Measurements from ENCODE around the gene LRRIQ4. TPM values are rescaled to one million over a fixed set of nuclear protein-coding genes. Genes with fewer than 3 reads are reported as not detected.

The LRRIQ4 gene
- total RNA-seq, 1 experiment from 2014 or later, result 1.3 TPM

DNA sequence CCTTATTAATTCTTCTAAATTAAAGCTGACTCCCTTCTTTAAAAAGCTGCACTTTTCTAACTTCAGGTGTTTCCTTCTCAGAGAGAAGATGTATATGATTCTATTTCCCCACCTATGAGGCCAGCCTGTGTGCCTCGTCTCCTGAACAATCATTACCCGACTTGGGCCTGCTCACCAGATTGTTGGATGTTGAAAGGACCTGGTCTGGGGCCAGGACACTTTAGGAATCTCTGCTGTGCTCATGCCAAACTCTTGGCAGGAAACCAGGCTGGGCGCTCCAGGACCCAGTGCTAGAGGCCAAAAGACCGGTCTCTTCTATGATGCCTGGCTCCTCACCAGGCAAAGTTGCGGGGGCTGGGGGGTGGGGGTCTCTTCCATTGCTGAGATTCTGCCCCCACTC lies 74.0 kb downstream of the LRRIQ4 start:
- Histone ChIP-seq H3F3A (ENCODE audit: insufficient read depth, low read depth) (no peaks in the 10 kb centered on the region), H3K4me3 (no peak overlapping the region), H3K79me2 (ENCODE audit: low read depth) (no peaks in the 10 kb centered on the region), H4K20me1 (ENCODE audit: insufficient read depth) (no peaks in the 10 kb centered on the region), H3K4me2 (no peak overlapping the region), H3K9me3 (ENCODE audit: insufficient read depth, low read depth) (no peaks in the 10 kb centered on the region), H3K36me3 (ENCODE audit: low read depth) (no peaks in the 10 kb centered on the region), H3K27ac (no peak overlapping the region), H2AFZ (no peak overlapping the region), H3K9me2 (ENCODE audit: insufficient read depth) (no peaks in the 10 kb centered on the region), H3K4me1 (replicated peaks; ENCODE audit: insufficient read depth) (no peaks in the 10 kb centered on the region), H3K27me3 (ENCODE audit: insufficient read depth, low read depth) (no peaks in the 10 kb centered on the region)
- no peak for TF ChIP-seq EZH2 (IDR thresholded peaks at IDR 0.05; ENCODE audit: low read depth)
- TF ChIP-seq, protein P1, sequence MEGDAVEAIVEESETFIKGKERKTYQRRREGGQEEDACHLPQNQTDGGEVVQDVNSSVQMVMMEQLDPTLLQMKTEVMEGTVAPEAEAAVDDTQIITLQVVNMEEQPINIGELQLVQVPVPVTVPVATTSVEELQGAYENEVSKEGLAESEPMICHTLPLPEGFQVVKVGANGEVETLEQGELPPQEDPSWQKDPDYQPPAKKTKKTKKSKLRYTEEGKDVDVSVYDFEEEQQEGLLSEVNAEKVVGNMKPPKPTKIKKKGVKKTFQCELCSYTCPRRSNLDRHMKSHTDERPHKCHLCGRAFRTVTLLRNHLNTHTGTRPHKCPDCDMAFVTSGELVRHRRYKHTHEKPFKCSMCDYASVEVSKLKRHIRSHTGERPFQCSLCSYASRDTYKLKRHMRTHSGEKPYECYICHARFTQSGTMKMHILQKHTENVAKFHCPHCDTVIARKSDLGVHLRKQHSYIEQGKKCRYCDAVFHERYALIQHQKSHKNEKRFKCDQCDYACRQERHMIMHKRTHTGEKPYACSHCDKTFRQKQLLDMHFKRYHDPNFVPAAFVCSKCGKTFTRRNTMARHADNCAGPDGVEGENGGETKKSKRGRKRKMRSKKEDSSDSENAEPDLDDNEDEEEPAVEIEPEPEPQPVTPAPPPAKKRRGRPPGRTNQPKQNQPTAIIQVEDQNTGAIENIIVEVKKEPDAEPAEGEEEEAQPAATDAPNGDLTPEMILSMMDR (conservative IDR thresholded peaks at IDR 0.05), result no peak
- intact Hi-C loops (cut with micrococcal nuclease; ENCODE audit: unreplicated experiment), result no loop called here
- BruUV-seq (replicated peaks), result no TSS peak
- DNase-seq, result no peak
- CTCF ChIA-PET, result interaction anchor here (0.6 kb wide), 1 partner anchor 115 kb away, joined by 3 read pairs; no protein-coding TSS in a partner anchor
- POLR2A ChIA-PET (ENCODE audit: unreplicated experiment), result no interaction called here

Other genes with a start within 250 kb of the LRRIQ4 start
- 27.3 and 38.7 TPM in 2 replicates for gene MECOM, start 149.2 kb upstream of the LRRIQ4 start, total RNA-seq (2021)
- 7.6 and 22.7 TPM in 2 replicates for gene TERC, start 47.8 kb upstream of the LRRIQ4 start, total RNA-seq (2021)
- gene ACTRT3, start 43.3 kb upstream of the LRRIQ4 start, total RNA-seq (2021), result 1.5 and 2.4 TPM in 2 replicates
- gene MYNN, start 39.5 kb upstream of the LRRIQ4 start, total RNA-seq (2021), result 13.7 and 18.2 TPM in 2 replicates
- 9.6 and 10.3 TPM in 2 replicates for gene LRRC34, start within 50 bp of the LRRIQ4 start, total RNA-seq (2021)
- not detected in 2 replicates for gene LRRC31, start 57.1 kb downstream of the LRRIQ4 start, total RNA-seq (2021)
- not detected in 2 replicates for gene SAMD7, start 98.7 kb downstream of the LRRIQ4 start, total RNA-seq (2021)
- 61.8 and 99.6 TPM in 2 replicates for gene SEC62, start 153.9 kb downstream of the LRRIQ4 start, total RNA-seq (2021)
- gene GPR160, start 225.1 kb downstream of the LRRIQ4 start, total RNA-seq (2021), result 11.1 and 12.6 TPM in 2 replicates

Measured in PC-9 (cell line).